ENCODE data around the gene ABCA2. TPM values are rescaled to one million over a fixed set of nuclear protein-coding genes. Genes with fewer than 3 reads are reported as not detected.

The ABCA2 gene
- total RNA-seq, 1 experiment from 2014 or later: 27.0 TPM

DNA sequence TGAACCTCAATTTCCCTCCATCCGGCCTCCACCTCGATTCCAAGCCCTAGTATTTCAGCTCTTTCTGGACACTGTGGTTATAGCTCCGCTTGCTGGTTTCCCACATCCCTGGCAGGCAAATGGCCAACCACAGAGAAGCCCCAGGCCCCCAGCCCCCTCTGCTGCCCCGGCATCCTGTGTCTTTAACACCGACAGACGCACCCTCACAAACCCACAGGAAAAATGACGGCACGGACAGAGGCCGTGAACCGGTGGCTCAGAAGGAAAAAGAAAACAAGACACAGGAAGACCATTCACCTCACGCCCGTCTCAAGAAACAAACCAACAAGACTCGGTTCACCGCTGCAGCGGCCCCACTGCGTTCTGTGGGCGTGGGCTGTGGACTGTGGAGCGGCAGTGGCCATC lies 30.2 kb downstream of the ABCA2 start:
- H3K36me3 ChIP-seq (ENCODE audit: control insufficient read depth, insufficient read depth, low read length): no peaks in the 10 kb centered on the region
- peaks cover 14% of the 10 kb centered on the region for H3K4me1 ChIP-seq (ENCODE audit: control insufficient read depth, insufficient read depth, low read length)
- CTCF ChIA-PET: no interaction called here
- ATAC-seq: no peak
- in situ Hi-C loops (cut with HindIII; ENCODE audit: low pct_unique_long_range_greater_than_20kb, low sequenced_read_pairs): no loop called here
- no peak overlapping the region for H3K27ac ChIP-seq (ENCODE audit: low read length)
- H3K27me3 ChIP-seq (ENCODE audit: control insufficient read depth, insufficient read depth, low read length): no peaks in the 10 kb centered on the region
- no peak for TF ChIP-seq REST (IDR thresholded peaks at IDR 0.05; ENCODE audit: insufficient read depth in 1 of 2, low read depth in 2 of 2, low read length in 1 of 2)
- no peak for TF ChIP-seq SIN3A (IDR thresholded peaks at IDR 0.05; ENCODE audit: borderline replicate concordance, insufficient read depth, low read depth, low read length)
- no peak for TF ChIP-seq POLR2AphosphoS5 (IDR thresholded peaks at IDR 0.05; ENCODE audit: low read depth, low read length)
- TF ChIP-seq TCF7L2 (IDR thresholded peaks at IDR 0.05; ENCODE audit: low read depth, low read length): no peak
- no peak for TF ChIP-seq CTCF (IDR thresholded peaks at IDR 0.05)
- POLR2A ChIA-PET: no interaction called here
- intact Hi-C loops (cut with micrococcal nuclease; ENCODE audit: unreplicated experiment): no loop called here
- H3K4me3 ChIP-seq (ENCODE audit: low read depth in 2 of 2, low read length in 2 of 2): no peak overlapping the region
- no peaks in the 10 kb centered on the region for H3K9me3 ChIP-seq (ENCODE audit: control insufficient read depth, insufficient read depth, low read depth, low read length)
- BruUV-seq (replicated peaks): no TSS peak
- no peak for DNase-seq (ENCODE audit: low read depth, low spot score)

DNA sequence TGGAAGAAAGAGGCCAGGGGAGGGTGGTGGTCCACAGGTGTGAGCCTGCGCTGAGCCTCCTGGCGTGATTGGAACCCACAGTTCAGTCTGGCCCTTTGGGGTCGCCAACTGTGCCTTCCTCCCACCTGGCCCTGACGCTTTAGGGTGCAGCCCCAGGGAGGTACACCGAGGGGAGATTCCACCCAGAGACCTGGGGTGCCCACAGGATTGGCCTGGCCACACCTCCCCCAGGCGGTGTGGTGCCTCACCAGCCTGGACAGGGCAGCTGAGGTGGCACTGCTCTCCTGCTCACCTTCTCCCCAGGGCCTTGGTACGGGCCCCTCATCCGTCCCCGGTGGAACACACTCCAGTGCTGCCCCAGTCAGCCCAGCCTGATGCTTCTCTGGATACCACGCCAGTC lies 30.7 kb downstream of the ABCA2 start:
- ChIA-PET POLR2A (no interaction called here), CTCF (no interaction called here)
- H3K36me3 ChIP-seq (ENCODE audit: control insufficient read depth, insufficient read depth, low read length): no peaks in the 10 kb centered on the region; the same call in 1 of the 2 replicates
- in situ Hi-C loops (cut with HindIII; ENCODE audit: low pct_unique_long_range_greater_than_20kb, low sequenced_read_pairs) (no loop called here), intact Hi-C loops (cut with micrococcal nuclease; ENCODE audit: unreplicated experiment) (no loop called here)
- ATAC-seq (no peak), DNase-seq (ENCODE audit: low read depth, low spot score) (no peak)
- no peaks in the 10 kb centered on the region for H3K27me3 ChIP-seq (ENCODE audit: control insufficient read depth, insufficient read depth, low read length)
- BruUV-seq (replicated peaks): no TSS peak
- TF ChIP-seq CTCF (IDR thresholded peaks at IDR 0.05) (no peak), POLR2AphosphoS5 (IDR thresholded peaks at IDR 0.05; ENCODE audit: low read depth, low read length) (no peak)
- no peaks in the 10 kb centered on the region for H3K9me3 ChIP-seq (ENCODE audit: control insufficient read depth, insufficient read depth, low read depth, low read length)
- H3K4me3 ChIP-seq (ENCODE audit: low read depth in 2 of 2, low read length in 2 of 2): no peak overlapping the region
- H3K4me1 ChIP-seq (ENCODE audit: control insufficient read depth, insufficient read depth, low read length): peaks cover 14% of the 10 kb centered on the region
- H3K27ac ChIP-seq (ENCODE audit: low read length): no peak overlapping the region
